NCI-H2171 (cell line): ENCODE measurements around the gene R3HDML.
"Not testable (repeated sequence)": the region's sequence is repeated elsewhere in the genome, so short reads cannot be mapped to it uniquely, and the experiment has no call there.

Experiments used
- DNase-seq: peaks from one replicate; lab custom pipeline; 2025; lab: John Stamatoyannopoulos, UW

The R3HDML gene

DNA sequence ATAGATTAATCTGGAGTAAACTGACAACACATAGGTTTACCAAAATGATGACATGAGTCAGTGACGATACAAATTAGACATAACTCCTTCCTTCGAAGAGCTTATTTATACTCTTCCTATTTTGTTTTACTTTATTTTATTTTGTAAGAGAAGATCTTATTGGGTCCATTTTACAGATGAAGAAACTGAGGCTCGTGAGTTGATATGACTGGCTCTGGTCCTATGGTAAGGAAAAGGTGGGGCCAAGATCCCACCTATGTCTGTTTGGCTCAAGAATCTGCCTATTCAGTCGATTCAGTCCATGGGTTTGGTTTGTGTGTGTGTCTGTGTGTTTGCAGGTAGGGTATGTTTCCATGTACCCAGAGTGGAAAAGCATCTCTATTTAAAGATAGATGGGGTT is 8.4 kb upstream of the R3HDML start:
- no peak for DNase-seq

DNA sequence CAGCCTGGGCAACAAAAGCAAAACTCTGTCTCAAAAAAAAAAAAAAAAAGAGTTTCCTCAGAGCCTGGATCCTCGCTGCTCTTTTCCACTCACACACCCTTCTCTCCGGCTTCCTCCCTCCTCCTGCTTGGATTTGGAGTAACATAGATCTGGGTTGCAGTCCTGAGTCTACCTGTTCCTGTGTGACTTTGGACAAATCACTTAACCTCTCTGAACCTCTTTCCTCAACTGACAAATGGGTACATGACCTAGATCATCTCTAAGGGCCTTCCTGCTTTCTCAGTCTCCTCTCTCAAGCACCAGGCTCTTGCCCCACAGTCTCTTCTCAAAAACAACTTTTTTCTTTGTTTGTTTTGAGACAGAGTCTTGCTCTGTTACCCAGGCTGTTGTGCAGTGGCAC is 5.6 kb upstream of the R3HDML start:
- DNase-seq = no peak

DNA sequence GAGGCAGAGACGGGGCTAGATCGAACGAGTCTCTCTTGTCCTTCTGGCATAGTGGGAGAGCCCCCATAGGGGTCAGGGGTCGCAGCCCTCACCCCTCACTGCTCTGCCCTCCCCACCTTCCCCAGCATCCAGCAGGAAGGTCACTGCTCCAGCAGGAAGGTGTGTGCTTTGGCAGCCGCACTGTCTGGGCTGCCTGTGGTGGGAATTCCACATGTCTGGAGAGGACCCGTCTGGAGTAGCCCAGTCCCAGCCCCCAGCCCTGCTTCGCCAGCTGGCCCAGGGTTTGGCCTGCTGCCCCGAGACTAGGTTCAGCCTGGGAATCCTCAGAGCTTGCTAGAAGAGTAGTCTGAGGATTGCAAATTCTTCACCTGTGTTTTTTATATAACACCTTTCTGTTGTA is 2.5 kb upstream of the R3HDML start:
- DNase-seq = no peak

DNA sequence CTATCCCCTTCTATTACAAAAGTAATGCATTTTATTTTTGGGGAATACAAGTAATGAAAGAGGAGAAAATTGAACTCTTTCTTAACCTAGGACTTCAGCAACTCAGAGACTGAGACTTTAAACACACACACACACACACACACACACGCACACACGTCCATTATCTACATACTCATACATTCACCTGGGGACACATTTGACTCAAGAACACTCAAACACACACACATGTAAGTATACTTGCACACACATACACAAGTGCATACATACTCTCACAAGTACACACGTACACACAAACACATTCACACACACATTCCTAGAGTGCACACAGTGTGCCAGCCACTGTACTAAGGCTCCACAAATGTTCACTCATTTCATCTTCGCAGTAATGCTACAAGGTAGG is 2.1 kb upstream of the R3HDML start:
- DNase-seq = no peak

DNA sequence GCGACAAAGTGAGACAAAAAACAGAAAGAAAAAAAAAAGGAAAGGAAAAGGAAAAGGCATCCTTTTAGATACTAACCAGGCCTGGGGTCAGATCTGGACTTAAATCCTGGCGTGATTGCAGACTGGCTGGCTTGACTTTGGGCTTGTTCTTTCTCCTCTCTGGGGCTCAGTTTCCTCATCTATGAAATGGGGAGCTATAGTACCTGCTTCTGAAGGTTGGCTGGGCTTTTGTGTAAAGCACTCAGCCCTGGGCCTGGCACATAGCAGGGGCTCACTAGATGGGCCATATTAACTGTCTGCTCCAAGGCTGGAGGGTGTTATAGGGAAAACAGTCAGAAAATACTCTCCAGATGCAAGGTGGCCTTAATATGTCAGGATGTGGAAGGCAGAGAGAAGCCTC is 1.2 kb upstream of the R3HDML start:
- no peak for DNase-seq

DNA sequence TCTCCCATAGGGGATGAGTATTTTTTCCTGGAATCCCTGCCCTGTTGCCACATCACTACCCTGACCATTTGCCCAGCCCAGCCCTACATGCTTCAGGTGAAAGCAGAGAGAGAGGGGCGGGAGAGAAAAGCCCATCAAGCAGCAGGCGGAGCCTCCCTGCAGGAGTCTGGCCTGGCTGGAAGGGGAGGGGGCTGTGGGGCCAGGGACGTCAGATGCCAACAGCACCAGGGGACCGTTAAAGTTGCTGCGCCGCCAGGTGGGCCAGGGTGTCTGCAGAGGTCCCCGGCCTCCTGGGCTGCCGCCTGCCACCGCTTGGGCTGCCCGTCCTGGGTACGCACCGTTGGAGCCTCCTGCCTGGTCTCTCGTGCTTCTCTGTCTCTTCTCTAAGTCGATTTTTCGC is 757 bp upstream of the R3HDML start:
- no peak for DNase-seq

DNA sequence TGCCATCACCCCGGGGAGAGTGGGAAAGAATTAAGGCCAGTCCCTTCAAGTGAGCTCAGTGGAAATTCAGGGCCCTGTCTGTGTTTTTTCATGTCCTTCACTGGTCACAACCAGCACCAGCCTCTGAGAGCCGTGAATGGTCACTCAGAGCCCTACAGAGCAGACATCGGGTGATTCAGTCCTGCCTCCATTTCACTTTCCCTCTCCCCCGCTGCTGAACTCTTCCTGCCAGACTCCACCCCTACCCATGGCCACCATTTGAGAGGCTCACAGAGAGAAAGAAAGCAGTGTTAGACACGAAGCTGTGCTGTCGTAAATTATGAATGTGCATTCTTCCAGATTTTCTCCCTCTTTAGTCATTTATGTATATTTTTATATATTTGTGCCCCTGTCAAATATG is 5.4 kb downstream of the R3HDML start:
- DNase-seq = no peak

DNA sequence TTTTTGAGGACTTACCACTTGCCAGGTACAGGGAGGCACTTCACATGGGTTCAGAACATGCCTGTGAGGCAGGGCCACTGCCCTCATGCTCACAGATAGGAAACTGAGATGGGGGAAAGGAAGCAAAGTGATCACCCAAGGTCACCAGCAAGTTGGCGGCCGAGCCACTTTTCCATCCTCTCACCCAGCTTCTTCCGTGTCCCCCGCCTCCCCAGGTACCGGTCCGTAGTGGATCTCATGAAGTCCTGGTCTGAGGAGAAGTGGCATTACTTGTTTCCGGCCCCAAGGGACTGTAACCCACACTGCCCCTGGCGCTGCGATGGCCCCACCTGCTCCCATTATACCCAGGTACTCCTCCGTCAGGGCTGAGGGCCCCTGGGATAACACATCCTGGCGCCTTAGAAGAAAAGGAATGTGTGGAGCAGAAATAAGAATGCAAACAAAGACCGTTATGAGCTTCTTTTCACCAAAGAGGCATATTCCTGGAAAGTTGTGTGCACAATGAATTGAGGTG is 6.4 kb downstream of the R3HDML start:
- no peak for DNase-seq

DNA sequence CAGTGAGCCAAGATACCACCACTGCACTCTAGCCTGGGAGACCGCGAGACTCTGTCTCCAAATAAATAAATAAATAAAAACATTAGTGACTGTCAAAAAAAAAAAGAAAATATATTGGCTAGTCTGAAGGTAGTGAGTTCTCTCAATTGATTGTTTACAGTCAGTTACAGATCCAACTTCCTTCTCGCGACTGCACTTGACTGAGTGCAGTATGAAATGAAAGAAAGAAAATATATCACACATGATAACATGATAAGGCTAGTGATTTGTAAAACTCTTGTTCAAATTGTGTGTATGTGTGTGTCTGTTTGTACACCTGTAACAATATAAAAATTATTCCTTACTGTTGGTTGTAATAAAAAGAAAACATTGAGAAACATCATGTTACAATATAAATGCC is 7.9 kb downstream of the R3HDML start:
- DNase-seq = no peak

DNA sequence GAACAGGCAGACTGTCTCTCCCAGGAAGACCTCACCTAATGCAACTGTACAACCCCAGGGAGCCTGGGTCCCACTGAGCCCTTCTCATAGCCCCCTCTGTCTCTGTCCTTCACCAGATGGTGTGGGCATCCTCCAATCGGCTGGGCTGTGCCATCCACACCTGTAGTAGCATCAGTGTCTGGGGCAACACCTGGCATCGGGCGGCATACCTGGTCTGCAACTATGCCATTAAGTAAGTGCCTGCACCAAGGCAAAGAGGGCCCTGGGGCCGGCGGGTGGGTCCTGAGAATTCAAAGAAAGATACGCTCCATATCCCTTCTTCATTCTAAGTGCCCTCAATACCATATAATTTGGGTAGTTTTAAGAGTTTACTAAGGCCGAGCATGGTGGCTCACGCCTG is 8.3 kb downstream of the R3HDML start:
- DNase-seq = no peak

DNA sequence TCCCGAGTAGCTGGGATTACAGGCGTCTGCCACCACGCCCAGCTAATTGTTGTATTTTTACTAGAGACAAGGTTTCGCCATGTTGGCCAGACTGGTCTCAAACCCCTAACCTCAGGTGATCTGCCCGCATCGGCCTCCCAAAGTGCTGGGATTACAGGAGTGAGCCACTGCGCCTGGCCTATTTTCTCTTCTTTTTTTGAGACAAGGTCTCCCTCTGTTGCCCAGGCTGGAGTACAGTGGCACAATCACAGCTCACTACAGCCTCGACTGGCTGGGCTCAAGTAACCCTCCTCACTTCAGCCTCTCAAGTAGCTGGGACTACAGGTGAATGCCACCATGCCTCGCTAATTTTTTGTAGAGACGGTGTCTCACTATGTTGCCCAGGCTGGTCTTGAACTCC is 9.1 kb downstream of the R3HDML start:
- DNase-seq = not testable (repeated sequence)

DNA sequence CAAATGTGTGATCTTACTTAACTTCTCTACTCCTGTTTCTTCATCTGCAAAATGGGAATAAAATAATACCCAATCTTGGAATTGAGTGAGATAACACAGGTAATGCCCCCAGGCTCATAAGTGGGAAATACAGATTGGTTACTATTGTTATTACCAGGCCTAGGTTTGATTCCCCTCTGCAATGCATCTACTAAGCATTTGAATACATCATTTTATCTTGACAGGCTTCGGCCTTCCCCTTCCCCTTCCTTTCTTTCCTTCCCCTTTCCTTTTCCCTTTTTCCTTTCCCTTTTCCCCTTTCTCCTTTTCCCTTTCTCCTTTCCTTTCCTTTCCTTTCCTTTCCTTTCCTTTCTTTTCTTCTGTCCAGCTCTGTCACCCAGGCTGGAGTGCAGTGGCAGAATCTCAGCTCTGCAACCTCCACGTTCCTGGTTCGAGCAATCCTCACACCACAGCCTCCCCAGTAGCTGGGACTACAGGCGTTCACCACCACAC is 11.4 kb downstream of the R3HDML start:
- no peak for DNase-seq

DNA sequence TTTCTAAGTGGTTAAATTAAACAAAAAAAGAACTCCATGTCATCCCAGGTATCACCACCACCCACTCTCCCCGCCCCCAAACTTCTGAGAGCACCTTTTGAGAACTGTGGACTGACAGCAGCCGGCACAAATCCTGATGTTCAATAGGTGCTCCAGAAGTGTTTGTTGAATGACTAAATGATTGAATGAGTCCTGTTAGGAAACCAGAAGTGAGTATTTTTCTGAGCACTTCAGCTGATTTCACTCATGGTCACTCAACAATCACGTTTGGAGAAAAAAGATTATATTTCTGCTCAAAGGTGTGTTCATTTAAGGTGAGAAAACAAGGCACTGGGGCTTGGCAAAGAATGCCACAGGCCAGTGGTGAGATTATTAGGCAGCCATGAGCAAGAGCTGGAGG is 12.5 kb downstream of the R3HDML start:
- DNase-seq = no peak

DNA sequence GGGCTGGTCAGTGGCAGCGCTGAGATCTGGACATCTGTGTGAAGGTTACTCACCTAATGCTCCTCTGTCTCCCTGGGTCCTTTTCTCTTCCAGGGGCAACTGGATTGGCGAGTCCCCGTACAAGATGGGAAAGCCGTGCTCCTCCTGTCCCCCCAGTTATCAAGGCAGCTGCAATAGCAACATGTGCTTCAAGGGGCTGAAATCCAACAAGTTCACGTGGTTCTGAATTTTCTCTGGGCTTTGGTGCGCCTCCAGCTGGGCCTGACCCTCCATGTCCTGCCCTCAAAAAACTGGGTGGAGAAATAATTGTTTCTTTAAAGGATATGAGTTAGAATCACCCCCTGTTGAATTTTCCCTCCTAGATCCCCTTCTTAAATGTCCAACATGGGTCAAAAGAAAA is 13.7 kb downstream of the R3HDML start:
- no peak for DNase-seq

DNA sequence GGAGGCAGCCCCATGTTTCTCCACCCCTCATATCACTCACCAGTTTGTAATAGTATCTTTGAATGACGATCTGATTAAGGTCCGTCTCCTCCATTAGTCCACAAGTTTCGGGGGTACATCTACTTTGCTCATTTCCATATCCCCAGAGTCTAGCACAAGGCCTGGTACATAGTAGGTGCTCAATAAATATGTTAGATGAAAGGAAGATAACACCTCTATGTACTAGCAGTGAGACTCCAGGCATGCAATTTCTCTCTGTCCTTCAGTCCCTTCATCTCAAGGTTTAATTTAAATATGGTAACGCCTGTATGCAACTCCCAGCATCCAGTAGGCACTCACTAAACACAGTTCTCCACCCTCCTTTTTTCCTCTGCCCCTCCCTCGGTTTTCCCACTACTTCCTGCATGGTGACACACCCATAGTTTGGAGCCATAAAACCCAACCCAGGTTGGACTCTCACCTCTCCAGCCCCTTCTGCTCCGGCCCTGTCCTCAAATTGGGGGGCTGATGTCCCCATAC is 18.2 kb downstream of the R3HDML start:
- DNase-seq = no peak

DNA sequence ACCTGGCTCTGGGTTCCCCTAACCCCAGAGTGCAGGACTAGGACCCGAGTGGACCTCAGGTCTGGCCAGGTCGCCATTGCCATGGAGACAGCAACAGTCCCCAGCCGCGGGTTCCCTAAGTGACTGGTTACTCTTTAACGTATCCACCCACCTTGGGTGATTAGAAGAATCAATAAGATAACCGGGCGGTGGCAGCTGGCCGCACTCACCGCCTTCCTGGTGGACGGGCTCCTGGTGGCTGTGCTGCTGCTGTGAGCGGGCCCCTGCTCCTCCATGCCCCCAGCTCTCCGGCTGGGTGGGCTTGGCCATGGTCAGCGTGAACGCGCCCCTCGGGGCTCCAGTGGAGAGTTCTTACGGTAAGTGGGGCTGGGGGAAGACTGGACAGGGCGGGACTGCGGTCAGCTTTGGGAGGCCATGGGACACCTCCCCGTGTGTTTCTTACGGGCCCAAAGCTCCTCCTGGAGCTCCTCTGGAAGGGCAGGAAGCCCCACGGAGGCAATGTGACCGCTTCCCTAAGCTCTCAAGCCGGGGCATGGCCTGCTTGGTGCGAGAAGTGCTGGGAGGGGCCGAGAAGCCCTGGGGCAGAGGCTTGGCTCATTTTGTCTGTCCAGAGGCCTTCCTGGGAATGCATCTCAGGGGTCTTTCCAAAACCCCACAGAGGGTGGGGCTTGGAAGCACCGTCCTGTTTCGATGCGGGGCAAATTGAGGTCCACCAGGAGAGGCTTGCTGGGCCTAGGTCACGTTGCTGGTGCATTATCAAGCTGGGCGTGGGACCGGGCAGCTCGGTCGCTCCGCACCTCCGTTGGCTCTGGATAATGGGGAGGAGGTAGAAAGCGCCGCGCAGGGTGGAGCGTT is 18.9 kb downstream of the R3HDML start, which contains the start of gene HNF4A:
Gene HNF4A, plus strand, starts transcription at position 202 of the 855 bp plus-strand sequence. Its CDS starts 106 bp downstream, at position 308.
- no peak for DNase-seq

DNA sequence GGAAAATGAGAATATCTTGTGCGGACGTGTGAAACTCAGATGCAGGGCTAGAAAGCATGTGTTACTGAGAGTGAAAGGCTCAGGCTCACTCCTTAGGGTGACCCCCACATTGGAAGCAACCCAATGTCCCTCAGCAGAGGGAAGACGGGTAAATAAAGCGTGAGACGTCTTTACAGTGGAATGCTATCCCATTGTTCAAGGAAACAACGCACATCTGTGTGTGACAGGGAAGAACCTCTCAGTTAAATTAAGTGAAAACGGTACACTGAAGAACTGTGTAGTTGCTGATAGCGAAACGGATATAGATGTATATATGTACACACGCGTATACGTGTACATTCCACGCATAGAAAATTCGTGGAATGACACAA is 19.5 kb downstream of the R3HDML start:
- DNase-seq = no peak

DNA sequence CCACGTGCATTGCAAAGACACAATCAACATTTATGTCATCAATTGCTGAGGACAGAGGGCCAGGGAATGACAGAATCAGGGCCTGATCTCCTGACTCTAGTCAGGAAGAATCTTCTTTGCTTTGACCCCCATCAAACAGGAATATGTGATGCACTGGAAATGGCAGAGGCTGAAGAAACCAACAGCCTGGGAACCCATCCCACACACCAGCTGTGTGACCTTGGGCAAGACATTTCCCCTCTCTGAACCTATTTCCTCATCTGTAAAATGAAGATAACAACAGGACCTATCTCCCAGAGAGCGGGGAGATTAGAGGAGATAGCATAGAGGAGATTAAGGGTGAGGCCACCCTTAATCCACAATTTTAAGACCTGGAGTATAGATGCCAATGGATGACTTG is 20.2 kb downstream of the R3HDML start:
- no peak for DNase-seq

DNA sequence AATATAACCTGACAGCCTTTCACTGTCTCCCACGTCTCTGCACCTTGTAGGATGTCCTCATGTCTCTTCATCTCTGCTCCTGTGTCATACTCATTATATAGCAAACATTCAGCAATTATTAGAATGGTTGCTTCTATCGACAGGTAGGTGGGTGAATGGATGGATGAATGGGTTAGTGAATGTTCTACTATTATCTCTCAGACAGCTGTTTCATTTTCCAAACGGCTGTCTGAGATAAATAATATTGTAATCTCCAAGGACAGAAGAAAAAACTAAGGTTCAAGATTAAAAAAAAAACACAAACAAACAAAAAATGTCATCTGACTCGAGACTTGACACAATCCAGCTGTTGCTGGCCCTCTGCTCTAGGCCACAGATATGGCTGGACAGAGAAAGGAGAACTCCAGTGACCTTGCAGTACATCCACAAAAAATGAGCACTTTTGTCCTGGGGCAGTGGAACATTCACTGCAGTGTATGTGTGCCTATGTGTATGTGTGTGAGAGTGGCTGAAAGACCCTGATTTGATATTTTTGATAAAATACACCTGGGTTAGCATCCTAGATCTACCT is 20.8 kb downstream of the R3HDML start:
- no peak for DNase-seq

DNA sequence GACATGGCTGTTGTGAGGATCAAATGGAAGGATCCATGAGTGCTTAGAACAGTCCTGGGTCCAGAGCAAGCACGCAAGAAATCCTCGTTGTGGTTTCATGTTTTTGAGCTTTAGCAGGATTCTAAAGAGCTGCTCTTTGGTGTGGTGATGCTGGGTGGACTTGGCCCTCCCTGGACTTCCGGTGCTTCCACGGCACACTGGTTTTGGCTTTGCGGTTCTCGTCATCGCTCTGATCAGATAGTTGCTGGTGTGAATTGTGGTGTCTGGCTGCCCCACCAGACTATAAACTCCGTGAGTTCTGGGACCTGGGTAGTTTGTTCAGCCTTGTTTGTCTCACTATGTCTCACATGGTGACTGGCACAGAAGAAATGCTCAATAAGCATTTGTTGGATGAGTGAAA is 21.9 kb downstream of the R3HDML start:
- no peak for DNase-seq

DNA sequence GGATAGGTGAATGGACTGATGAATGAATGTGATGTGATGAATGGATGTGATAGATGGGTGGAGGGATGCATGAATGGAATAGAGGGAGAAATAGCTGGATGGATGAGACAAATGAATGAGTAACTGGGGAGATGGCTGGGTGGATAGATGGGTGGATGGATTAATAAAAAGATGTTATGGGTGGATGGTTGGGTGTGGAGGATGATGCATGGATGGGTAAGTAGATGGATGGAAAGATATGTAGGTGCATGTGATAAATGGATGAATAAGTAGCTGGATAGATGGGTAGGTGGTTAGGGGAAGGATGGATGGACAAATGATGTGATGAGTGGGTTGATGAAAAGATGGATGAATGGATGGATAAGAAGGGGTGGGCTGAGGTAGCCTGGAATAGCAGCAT is 23.4 kb downstream of the R3HDML start:
- DNase-seq = no peak

DNA sequence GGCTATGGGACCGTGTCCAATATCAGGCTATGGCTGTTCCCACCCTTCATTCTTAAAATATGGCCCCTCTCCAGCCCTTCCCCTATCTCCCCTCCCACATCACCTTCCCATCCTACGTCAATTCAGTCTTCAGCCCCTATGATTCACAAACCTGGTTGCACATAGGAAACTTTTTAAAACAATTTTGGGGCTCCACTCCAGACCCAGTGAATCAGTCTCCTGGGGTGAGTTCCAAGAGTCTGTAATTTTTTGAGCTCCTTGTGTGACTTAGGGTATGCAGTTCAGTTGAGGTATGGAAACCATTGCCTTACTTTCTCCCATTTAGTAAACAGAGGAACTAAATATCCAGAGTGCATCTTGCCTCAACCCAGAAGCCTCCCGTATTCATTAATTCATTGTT is 24.2 kb downstream of the R3HDML start:
- DNase-seq = no peak

DNA sequence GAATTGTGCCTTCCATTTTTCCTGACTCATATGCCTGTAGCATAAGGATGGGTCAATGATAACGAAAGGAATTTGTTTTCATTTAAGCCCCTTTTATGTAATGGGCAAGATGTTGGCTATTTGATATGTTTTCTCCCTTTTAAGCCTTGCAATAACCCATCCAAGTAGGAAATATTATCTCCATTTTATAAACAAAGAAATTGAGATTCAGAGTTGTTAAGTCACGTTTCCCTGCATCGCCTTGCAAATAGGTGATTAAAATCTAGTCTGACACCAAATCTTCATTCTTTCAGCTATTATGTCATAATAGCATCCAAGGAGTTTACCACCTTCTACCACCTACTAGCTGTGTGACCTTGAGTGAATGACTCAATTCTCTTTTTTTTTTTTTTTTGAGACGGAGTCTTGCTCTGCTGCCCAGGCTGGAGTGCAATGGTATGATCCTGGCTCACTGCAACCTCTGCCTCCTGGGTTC is 25.7 kb downstream of the R3HDML start:
- no peak for DNase-seq
